ENCODE data around the gene HIRA.
"Not testable (repeated sequence)": the region's sequence is repeated elsewhere in the genome, so short reads cannot be mapped to it uniquely, and the experiment has no call there.

The HIRA gene

DNA sequence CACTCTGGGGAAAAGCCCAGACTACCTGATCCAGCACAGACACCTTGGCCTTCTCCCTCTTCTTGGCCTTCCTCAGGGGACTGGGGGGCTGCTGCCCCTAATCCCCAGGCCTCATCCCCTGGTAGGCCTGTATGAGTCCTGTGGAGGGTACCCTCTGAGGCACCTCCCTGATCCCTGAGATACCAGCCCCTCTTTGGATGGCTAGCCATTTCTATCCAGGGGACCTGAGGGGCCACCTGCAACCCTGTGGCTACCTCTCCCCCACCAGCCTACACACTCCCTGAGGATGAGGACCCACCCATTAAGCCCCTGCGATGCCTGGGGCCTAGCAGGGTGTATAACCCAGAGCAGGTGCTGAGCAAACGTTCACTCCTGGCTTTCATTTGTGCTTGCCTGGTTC, 54.6 kb downstream of the HIRA start:
- FAIRE-seq = no peak

DNA sequence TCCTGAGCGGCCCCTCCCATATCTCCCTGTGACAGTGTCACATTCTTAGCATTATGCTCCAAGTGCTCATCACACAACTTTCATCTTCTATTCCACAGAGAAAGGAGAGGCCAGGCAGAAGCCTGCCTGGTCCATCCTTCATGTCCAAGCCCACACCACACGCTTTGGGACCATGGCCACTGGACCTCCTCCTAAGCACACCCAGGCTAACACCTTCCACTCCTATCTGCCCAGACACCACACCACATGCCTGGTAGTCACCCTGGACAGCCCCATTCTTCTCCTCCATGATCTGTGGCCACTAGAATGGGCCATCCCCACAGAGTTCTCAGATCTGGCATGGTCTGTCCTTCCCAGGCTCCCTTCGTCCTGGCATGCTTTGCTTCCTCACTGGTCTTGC, 55.3 kb downstream of the HIRA start:
- no peak for FAIRE-seq

DNA sequence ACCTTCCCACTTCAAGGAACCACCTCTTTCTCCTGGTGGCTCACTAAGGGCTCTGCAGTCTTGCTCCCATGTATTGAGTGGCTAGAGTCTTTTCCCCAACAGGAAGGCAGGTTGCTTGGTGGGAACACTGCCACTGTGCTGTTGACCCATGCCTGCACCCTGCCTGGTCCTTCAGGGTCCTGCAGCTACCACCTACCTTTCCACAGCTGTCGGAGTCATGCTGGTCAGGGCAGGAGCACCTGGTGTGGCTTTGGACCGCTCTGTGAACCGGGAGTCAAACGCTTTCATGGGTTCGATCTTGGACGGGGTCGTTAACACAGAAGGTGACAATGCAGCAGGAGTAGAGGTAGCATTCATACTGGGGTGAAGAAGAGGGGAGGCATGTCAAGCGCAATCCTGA, 56.1 kb downstream of the HIRA start:
- no peak for FAIRE-seq

DNA sequence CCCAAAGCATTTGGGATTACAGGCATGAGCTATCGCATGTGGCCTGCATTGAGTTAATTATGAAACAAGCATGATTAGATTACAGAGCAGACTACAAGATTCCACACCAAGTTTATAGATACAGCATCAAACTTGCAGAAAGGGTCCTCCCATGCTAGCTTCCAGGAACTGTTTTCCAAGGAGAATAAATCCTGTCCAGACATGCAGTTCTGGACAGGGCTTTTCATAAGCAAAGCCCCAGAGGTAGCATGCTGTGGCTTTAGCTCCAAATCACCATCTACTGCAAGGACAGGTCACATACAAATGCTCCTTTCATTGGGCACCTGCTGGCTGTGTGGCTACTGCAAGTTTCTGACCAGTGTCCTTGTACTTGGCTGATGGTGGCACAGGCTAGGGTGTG, 57.1 kb downstream of the HIRA start:
- no peak for FAIRE-seq

DNA sequence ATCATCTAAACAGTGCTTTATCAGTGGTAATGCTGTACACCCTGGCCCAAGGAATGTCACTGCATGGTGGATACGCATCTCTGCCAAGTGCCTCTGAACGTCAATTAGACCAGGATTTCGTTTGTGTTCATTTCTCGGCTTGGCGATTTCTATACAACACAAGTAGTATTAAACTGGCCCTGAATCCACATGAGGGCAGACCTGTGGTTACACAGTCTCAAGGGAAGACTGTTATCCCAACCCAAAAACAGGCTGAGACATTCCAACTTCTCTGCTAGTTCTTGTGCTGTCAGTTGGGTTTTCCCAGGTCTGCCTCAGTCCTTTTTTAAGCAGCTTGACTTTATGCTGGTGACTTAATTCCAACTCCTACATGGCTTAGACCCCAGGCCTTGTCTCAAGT, 58.1 kb downstream of the HIRA start:
- no peak for FAIRE-seq

DNA sequence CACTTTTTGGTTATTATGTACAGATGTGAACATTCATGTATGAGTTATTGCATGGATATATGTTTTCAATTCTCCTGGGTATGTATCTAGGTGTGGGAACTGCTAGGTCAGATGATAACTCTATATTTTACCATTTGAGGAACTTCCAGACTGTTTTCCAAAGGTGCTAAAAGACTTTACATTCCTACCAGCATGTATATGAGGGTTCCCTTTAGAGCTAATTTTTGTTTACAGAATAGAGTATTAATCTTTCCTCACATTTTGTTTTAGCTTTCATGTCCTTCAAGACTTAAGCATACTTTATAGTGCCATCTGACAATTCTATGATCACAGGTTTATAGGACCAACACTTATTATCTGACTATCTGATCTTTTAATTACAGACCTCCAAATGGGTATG, 59.6 kb downstream of the HIRA start:
- FAIRE-seq = no peak

DNA sequence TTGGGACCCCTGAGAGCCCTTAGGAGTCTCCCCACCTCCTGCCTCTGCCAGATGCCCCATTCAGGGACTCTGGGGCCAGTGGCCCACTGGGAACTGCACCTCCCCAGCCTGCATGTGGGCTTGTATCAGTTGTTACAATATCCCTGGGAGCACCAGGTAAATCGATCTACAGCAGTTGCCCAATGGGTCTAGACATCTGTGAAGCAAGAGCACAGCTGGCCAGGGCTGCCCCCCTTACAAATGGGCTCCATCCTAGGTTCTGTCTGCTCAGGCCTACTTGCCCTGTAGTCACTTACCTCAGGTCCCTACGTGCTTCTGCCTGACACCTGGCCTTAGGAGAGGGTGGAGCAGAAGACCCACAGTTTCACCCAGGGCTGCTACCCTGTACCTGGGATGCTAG, 62.7 kb downstream of the HIRA start:
- FAIRE-seq = no peak

DNA sequence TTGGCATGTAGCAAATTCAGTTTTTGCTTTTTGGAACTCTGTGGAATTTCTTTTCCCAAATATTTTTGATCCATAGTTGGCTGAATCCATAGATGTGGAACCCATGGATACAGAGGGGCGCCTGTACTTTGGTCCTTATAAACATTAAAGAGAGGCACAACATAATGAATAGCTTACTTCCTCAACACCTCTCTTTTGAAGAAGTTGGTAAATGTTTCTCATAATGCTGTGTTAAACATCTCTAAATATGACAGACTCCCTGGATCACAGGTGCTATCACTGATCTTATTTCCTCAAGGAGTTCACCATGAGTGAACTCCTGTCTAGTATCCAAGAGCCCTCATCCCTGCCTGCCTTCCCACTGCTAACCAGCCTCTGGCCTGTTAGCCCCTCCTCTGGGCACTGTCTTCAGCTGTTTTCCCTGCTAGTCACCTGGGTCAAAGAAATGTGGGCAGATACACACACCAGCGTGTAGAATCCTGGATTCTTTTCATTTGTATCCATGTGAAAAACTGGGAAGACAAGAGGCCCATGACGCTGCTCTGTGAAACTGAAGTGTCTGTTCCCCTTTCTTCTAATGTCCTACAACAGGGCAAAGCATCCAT, 63.7 kb downstream of the HIRA start:
- no peak for FAIRE-seq

DNA sequence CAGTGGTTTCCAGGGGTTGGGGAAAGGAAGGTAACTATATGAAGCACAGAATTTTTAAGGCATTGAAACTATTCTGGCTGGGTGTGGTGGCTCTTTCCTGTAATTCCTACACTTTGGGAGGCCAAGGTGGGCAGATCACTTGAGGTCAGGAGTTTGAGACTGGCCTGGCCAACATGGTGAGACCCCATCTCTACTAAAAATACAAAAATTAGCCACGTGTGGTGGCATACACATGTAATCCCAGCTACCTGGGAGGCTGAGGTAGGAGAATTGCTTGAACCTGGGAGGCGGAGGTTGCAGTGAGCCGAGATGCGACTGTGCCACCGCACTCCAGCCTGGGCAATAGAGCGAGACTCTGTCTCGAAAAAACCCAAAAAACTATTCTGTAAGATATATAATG, 68.0 kb downstream of the HIRA start:
- FAIRE-seq = not testable (repeated sequence)

DNA sequence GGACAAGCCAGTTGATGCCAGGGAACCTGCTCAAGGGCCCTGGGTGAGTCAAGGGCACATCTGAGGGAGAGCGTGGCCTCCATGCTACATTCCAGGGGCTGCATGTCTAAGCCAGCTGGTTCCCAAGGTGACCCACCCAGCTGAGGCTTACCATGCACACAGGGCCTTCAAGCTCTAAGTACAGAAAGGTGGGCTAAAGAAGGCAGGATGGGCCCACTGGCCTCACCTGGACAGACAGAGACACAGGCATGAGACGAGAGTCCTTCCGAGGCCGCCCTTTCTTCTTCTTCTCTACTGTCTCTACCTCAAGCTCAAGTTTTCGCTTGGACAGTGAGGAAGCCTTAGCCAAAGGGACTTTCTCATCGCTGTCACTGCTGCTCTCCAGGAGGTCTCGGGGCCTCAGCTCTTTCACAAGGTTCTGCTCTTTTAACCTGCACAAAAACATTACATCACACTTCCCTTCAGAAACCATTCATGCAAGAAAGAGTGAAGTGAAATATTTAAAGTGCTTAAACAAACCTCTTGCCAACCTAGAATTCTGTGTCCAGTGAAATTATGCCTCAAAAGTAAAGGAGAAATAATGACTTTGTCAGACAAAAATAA, 69.9 kb downstream of the HIRA start:
- FAIRE-seq = no peak

DNA sequence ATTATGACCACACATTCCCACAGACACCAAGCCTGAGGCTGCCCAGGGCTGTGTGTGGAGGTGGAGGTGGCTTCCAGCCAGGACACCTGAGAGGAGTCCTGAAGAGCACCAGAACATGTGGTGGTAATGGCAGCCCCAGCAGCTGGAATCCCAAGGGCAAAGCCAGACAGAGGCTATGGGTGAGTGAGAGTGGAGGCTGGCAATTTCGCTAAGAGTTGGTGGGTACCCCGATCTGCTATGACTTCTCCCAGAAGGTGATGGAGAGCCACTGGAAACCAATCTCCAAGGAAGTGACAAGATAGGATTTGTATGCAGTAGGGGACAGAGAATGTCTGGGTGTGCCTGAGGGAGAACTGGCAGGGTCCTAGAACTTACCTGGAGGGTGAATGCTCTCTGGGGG, 70.7 kb downstream of the HIRA start:
- FAIRE-seq = no peak

DNA sequence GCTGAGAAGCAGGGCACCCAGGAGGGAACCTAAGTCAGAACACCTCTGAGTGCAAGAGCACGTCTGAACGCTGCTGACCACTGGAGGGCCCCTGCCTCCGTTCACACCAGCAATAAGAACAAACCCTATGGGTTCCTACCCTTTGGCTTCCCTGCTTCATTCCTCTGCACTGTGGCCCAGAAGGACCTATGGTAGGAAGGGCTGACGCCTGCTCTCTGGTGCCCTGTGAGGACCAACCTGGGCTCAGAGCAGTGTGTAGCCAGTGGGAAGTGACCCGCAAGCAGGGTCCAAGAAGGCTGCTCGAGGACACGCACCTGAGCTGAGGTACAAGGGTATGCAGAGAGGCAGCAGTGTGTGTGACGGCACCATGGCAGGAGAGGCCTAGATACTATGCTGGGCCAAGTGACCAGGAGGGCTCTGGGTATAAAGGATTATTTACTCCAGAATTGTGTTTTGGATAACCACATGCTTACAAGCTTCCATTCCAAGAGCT, 71.2 kb downstream of the HIRA start:
- no peak for FAIRE-seq

DNA sequence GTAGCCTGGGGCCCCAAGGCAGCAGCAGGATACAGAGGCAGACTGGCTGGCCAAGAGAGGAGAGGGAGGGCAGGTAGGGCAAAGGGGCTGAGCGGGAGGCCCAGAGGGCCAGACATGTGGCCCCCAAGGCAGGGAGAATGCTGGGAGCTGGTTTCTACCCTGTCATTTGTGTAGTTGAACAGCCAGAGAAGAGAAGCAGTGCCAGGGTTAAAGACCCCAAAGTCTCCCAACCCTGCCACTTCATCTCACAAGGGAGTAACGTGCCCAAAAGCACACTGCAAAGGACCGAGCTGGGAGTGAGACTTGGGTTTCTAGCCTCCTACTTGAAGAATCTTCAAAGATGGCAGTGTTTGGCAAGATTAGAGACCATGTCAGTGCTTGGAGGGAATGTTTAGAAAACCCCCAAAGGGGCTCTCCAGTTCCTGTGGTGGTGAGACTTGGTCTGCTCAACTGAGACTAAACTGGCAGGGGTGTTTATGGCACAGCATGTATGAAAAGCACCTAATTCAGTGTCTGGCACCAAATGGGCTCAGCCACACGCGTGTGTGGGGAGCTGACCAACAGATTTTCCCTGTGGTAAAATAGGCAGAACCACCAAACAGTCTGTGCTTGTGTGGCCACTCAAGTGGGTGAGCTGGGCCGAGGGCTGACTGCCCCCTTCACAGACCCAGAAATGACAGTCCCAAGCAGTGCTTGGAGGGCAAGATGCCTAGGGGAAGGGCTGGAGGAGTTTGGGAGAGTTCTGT, 71.8 kb downstream of the HIRA start:
- no peak for FAIRE-seq

DNA sequence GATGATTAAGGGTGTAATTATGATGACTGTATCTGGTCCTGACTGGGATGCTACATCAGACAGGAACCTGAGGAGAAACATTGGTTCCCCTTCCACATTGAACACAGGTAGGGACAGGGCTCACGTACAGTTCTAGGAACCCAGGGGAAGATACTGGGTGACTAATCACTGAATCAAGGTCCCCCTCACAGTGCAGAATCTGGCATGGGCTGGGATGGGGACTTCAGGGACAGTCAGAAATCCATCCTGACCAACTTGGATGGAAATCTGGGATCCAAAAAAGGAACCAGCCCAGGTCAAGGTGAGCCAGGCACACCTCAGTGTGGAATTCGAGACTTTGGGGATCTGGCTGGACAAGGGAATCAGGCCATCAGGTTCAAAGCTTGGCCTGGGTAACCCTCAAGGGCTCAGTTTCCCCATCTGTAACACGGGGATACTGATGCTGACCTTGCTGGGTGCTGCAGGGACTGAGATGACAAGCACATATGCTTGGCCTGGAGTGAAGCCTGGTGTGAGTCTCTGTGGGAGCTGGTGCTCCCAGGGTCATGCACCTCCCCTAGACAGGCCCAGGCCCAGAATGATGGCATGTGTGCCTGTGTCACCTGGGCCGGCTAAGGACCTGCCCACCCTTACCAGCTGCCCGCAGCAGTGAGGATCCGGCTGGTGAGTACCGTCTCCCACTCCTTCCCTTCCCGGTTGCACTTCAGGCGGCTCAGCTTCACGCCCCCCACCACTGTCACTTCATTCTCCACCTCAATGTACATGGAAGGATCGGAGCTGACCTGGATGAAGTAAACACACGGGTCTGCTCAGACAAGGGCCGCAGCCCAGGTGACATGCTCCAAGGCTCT, 72.6 kb downstream of the HIRA start:
- FAIRE-seq = no peak

DNA sequence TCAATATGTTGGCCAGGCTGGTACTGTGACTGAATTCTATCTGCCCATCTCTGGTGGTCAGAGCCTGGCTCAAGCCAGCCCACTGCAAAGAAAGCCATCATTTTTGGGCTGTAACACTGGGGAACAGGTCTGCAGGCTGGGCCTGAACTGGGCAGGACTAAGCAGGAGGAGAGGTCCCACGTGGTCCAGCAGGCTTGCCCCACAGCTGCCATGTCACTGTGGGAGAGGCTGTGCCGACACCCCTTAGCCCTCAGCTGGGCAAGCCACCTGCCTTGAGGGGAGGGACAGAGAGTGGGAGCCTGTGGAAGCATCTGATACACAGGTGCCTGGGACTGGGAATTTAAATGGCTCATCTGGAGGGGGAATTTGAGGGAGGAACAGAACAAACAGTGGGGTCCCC, 73.3 kb downstream of the HIRA start:
- FAIRE-seq = no peak

DNA sequence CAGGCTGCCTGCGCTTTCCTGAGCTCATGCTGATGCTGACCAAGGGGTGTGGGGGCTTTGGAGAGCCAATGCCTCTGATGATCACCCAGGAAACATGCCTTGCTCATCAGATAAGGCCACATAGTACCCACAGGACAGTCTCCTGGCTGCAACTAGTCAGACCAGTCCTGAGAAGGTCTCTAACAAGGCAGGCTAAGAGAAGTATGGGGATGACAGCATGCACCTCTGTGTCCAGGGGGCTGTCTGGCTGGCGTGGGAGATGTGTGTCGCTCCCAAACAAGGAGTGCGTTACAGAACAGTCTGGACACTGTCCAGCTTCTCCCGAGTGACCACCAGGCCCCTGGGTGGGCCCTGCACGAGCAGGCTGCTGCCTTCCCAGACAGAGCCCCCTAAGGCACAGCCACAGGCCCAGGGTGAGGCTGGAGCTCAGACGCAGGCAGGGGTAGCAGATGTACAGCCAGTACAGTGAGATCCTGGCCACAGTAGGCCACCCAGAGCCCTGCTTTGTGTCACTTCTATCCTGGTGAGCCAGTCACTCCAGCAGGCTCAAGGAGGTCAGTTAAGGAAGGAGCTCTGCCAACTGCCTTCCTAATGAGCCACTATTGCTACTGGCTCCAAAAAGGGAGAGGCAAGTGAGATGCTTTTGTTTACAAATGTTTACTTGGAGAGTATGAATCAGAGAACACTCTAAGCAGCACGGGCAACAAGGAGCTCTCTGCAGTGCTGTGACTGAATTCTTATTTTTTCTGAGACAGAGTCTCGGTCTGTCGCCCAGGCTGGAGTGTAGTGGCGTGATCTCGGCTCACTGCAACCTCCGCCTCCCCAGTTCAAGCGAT, 74.0 kb downstream of the HIRA start:
- FAIRE-seq = no peak

DNA sequence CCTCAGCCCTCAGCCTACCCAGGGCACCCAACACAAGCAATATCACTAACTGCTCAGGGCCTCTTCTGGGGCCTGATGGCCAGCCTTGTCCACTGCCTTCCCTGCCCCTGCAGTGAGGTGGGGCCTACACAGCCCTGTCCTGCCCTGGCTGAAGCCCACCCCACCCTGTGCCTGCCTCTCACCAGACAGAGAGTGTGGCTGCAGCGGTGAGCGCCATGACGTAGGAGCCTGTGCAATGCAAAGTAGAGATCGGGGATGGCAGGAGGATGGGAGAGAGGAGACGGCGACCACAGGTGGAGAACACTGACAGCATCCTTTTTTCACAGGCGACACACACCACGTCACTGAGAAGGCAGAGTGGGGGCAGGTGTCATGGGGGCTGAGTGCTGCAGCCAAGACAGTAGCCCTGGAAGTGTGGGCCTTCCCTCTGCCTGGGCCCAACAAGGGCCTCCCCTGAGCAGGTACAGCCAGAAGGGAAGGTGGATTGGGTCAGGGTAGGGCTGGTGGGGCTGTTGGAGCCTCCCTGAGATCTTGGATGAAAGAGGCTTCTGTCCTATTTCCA, 74.7 kb downstream of the HIRA start:
- FAIRE-seq = no peak

DNA sequence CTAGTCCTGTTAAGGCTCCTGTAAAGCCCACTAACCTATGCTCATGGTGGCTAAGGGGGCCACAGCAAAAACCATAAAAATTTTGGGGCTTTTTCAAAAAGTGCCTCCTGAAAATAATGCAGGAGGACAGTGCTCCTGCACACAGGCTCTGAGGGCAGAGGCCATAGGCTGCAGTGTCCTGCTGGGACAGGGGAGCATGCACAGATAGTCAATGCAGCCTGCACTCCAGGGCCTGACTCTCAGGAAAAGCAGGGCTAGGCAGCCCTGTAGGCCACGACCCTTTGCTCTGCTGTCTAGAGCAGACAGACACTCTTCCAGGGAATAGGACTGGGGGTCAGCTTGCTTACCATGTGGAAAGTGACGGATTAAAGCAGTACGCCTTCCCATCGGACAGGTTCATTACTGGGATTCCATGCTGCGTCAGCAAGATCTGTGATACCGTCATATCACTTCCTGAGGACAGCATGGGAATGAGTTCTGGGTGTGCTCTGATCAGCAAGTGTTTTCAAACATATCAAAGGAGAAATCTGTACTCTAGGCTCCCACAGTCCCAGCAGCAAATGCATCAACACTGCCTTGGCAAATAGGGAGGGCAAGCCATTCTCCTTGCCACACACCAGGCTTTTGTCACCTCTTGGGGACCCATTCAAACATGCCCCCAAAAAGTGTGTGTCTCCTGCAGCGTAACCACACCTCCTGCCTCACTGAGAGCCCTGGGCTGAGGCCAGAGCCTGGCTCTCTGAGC, 75.9 kb downstream of the HIRA start:
- FAIRE-seq = no peak

DNA sequence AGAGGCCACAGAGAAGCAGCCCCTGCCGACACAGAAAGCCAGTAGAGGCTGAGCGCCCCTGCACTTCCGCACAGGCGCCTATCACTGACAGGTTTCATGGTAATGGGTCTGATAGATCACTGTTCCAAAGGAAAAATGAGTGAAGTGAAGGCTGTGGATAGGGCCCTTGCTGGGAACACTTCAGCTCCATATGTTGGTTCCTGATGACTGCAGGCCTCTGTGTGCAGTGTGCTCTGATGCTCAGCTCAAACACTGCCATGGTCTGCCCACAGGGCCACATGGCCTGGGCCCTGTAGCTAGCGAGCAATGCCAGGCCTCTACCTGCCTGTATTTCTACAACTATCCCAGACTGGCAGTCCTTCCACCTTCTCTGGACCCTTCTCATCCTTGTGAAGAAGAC, 77.3 kb downstream of the HIRA start:
- FAIRE-seq = no peak

DNA sequence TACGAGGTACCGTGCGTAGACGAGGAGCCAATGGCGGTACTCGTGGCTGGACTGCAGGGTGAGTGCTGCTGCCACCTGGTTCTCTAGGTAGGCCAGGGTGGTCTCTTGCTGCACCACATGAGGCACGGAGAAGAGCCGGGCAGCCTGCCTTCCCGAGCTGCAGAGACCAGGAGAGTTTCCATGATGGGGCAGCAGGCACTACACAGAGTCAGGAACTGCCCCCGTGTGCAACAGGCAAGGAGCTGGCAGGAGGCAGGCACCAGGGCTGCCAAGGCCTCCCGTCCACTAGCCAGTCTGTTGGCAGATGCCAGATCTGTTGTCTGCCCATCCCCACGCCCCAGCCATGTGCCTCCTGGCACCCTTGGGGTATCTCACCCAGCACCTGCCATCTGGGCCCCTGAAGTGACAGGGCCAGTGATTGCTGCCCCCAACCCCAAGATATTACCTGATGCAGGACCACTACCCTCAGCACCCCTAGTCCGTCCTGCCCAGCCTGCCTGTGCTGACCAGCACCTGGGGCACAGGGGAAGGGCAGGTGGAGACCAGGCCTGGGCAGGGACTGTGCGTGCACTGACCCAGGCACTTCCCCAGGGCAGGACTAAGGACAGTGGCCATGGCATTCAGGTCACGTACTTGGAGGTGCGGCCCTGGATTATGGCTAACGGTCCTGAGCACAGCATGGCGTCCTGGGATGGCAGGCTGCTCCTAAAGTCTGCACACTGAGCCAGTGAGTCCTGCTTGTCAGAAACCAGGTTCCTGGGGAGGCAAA, 78.0 kb downstream of the HIRA start:
- no peak for FAIRE-seq

DNA sequence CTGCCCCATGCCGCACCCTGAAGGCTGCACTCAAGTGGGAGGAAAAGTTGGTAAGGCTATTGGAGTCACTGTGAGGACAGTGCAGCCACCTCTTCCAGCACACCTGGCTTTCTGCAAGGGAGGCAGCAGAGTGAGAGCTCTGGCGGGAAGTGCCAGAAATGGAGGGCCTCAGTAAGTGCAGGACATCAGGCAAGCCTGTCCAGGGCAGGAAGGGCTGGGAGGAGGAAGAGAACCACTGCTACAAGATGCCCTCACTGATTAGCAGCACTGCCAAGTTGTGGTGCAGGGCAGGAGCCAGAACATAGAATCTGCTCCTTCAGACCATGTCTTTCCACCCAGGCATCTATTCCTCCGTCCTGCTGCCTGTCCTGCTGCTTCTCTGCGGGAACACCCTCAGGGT, 78.8 kb downstream of the HIRA start:
- FAIRE-seq = no peak

All from endometrium (tissue), 2 donors.